Natural killer cell (primary cell): Measurements from ENCODE around the gene WRNIP1. TPM values are rescaled to one million over a fixed set of nuclear protein-coding genes. Genes with fewer than 3 reads are reported as not detected.

ENCODE experiments used
- ATAC-seq, 3 donors: fragments of 150-1000 bp in 2 of 3; fragments of 200-7000 bp in 1 of 3; cut with Tn5 transposase; 1 replicate in 1 of 3; 2 replicates in 2 of 3; pipeline ENCODE4 v1.10.0; 2021; ENCODE audit warnings: mild to moderate bottlenecking in 2 of 3, moderate library complexity in 2 of 3
- DNase-seq, 2 donors: peaks; one replicate each; pipeline versions ENCODE4 v3.0.0 to v3.0.0-alpha.2; 2013 to 2021; ENCODE audit warnings: mixed read lengths in 1 of 2
- H3K27ac ChIP-seq: one replicate; pipeline ENCODE4 v1.5.1; 2013; ENCODE audit warnings: mild to moderate bottlenecking, low read length
- H3K27me3 ChIP-seq: one replicate; pipeline ENCODE4 v1.6.1; 2013; ENCODE audit warnings: low read length; ENCODE audit not compliant: control insufficient read depth, insufficient read depth
- H3K36me3 ChIP-seq: one replicate; pipeline ENCODE4 v1.6.1; 2013; ENCODE audit warnings: low read length; ENCODE audit not compliant: control insufficient read depth, insufficient read depth
- H3K4me1 ChIP-seq: one replicate; pipeline ENCODE4 v1.6.1; 2013; ENCODE audit warnings: low read length; ENCODE audit not compliant: control insufficient read depth, insufficient read depth
- H3K4me3 ChIP-seq: one replicate; pipeline ENCODE4 v1.5.1; 2013; ENCODE audit warnings: low read length
- H3K9me3 ChIP-seq: one replicate; pipeline ENCODE4 v1.6.1; 2013; ENCODE audit warnings: low read length; ENCODE audit not compliant: control insufficient read depth, insufficient read depth
- H3K27ac Mint-ChIP-seq, 2 donors: one replicate each; pipeline ENCODE4 v1.8.0; 2022; ENCODE audit warnings: mild to moderate bottlenecking in 2 of 2, mixed read lengths in 2 of 2, moderate library complexity in 1 of 2
- H3K27me3 Mint-ChIP-seq, 2 donors: one replicate each; pipeline ENCODE4 v1.8.0; 2022; ENCODE audit warnings: low read depth in 2 of 2, mixed read lengths in 2 of 2
- H3K36me3 Mint-ChIP-seq: one replicate; pipeline ENCODE4 v1.8.0; 2022; ENCODE audit warnings: mixed read lengths
- H3K4me1 Mint-ChIP-seq, 2 donors: one replicate each; pipeline ENCODE4 v1.8.0; 2022; ENCODE audit warnings: mixed read lengths in 2 of 2
- H3K4me3 Mint-ChIP-seq: one replicate; pipeline ENCODE4 v1.8.0; 2022; ENCODE audit warnings: mild to moderate bottlenecking, moderate library complexity, mixed read lengths
- H3K9me3 Mint-ChIP-seq, 2 donors: one replicate each; pipeline ENCODE4 v1.8.0; 2022; ENCODE audit warnings: mixed read lengths in 2 of 2
- WGBS: methylation state at CpG from one replicate; pipeline ENCODE4 v1.1.7; 2013; ENCODE audit warnings: missing lambda C conversion rate; ENCODE audit not compliant: insufficient coverage; 5-methylcytosine and 5-hydroxymethylcytosine counted together
- intact Hi-C: fragments of 100-400 bp; cut with micrococcal nuclease; formaldehyde crosslinking; loops from one replicate; pipeline ENCODE4 v1.14.2; 2022
- total RNA-seq, 4 donors: library from RNA; stranded (reverse); fragments of 120-200 nt in 1 of 4; gene quantifications; one replicate each; pipeline versions ENCODE4 v1.2.3 to v1.2.4, GENCODE V29; 2013 to 2022
- TF ChIP-seq, protein P1 (sequence below): fragments of 200-600 bp; IDR thresholded peaks from one replicate; pipeline ENCODE4 v1.8.0; 2022; ENCODE audit warnings: antibody characterized with exemption

WRNIP1 gene
- total RNA-seq, 3 donors from 2014 or later (not counting 1 experiment from before 2014, with no cell fraction given): 27.9 to 34.8 (median 30.5) TPM

DNA sequence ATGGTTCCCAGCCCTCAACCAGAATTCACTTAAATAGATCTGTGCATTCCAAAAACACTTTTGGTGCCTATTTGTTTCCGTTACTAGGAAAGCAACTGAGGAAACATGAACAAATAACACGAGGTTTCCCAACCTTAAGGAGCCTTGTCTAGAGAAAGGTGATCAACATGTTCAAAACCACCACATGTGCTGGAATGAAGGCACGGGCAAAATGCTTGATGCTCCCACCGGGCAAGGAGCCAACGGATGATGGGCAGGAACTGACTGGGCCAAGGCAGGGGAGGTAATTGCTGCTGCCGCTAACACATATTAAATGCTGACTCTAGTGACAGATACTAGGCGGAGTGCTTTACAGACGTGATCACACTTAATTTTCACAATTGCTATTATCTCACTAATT is 17.0 kb upstream of the WRNIP1 start:
- no peak for DNase-seq
- TF ChIP-seq, protein P1, sequence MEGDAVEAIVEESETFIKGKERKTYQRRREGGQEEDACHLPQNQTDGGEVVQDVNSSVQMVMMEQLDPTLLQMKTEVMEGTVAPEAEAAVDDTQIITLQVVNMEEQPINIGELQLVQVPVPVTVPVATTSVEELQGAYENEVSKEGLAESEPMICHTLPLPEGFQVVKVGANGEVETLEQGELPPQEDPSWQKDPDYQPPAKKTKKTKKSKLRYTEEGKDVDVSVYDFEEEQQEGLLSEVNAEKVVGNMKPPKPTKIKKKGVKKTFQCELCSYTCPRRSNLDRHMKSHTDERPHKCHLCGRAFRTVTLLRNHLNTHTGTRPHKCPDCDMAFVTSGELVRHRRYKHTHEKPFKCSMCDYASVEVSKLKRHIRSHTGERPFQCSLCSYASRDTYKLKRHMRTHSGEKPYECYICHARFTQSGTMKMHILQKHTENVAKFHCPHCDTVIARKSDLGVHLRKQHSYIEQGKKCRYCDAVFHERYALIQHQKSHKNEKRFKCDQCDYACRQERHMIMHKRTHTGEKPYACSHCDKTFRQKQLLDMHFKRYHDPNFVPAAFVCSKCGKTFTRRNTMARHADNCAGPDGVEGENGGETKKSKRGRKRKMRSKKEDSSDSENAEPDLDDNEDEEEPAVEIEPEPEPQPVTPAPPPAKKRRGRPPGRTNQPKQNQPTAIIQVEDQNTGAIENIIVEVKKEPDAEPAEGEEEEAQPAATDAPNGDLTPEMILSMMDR: no peak
- Histone ChIP-seq H3K36me3 (no peaks in the 10 kb centered on the region), H3K27me3 (no peaks in the 10 kb centered on the region), H3K4me3 (no peak overlapping the region), H3K27ac (no peak overlapping the region), H3K4me1 (peaks cover 3% of the 10 kb centered on the region), H3K9me3 (no peaks in the 10 kb centered on the region)
- ATAC-seq: no peak
- 77% methylated on average over 8 of the region's 8 CpGs for WGBS
- Mint-ChIP-seq H3K4me1 (peaks cover 7 to 11% of the 10 kb centered on the region in 2 donors), H3K27me3 (peaks cover 10 to 29% of the 10 kb centered on the region in 2 donors), H3K9me3 (no peaks in the 10 kb centered on the region), H3K36me3 (no peaks in the 10 kb centered on the region), H3K4me3 (no peak overlapping the region), H3K27ac (no peak overlapping the region)
- intact Hi-C loops: no loop called here

DNA sequence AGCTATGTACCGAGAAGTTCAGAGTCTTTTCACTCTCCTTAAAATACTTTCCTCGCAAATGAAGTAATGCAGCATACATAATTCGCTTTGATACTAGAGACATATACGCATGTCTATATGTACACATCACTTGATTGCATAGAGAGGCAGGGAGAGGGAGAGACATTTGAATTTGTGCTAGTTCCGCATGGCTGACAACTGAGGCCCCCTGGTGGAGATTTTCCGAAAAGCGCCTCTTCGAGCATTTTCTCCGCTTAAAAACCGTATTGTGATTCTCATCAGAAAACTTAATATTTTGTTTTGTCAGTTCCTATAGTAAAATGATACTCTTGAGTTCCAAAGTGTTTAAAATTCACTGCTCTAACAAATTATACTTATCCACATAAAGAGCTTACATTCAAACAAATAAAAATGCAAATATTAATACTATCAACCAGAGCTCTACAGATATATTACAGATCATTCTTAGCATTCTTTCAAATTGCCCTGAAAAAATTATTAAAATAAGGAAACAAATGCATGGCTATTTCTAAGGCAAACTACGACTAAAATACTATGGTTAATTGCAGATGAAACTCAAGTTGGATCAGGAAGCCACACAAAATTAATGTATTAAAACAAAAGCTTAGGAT is 15.1 kb upstream of the WRNIP1 start:
- no peaks in the 10 kb centered on the region for H3K36me3 Mint-ChIP-seq
- H3K9me3 Mint-ChIP-seq: no peaks in the 10 kb centered on the region
- TF ChIP-seq, protein P1: peak; percentile 94
- H3K4me1 Mint-ChIP-seq: peaks cover 11 to 17% of the 10 kb centered on the region in 2 donors
- no peak overlapping the region for H3K4me3 ChIP-seq
- no peaks in the 10 kb centered on the region for H3K27me3 ChIP-seq
- H3K4me1 ChIP-seq: peaks cover 3% of the 10 kb centered on the region
- peak overlapping the region in 1 of 2 donors; percentile 24 for H3K27ac Mint-ChIP-seq
- ATAC-seq (peak; percentile 71 to 81 (median 76)), DNase-seq (peak; percentile 46 to 82)
- no peak overlapping the region for H3K27ac ChIP-seq
- intact Hi-C loops: loop anchor here (1.0 kb wide), 1 partner anchor 1154 kb away; no protein-coding TSS in a partner anchor
- no peaks in the 10 kb centered on the region for H3K36me3 ChIP-seq
- 14% methylated on average over 8 of the region's 11 CpGs for WGBS
- peaks cover 13 to 29% of the 10 kb centered on the region in 2 donors for H3K27me3 Mint-ChIP-seq
- no peaks in the 10 kb centered on the region for H3K9me3 ChIP-seq
- H3K4me3 Mint-ChIP-seq: no peak overlapping the region

DNA sequence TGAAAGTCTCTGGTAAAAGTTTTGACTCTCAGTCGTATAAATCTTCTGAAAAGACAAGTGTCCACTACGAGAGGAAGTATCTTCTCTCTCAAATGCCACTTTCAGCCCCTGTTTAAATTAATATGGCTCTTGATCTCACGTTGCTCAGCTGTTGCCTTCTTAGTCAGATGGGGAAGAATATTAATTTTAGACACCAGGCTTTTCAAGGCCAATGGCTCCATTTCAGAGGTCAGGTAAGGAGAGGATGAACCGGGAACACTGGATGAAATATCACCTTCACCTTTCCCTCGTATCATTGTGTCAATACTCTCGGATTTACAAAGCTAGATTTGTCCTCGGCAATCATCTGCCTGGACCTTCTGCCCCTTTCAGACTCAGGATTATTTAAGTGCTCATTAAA is 14.4 kb upstream of the WRNIP1 start, which contains the start of gene MYLK4:
Gene MYLK4, minus strand, starts transcription at position 91 of the 400 bp plus-strand sequence. CDS start 1,628 bp downstream, outside the sequence.
- no peak within 1 kb of the TSS for H3K4me3 ChIP-seq
- H3K9me3 ChIP-seq: no peaks in the 10 kb centered on the region
- H3K4me1 ChIP-seq: peaks cover 3% of the 10 kb centered on the region
- no peak for DNase-seq
- H3K36me3 ChIP-seq: no peaks in the 10 kb centered on the region
- H3K27me3 Mint-ChIP-seq: peaks cover 20 to 35% of the 10 kb centered on the region in 2 donors
- peaks cover 11 to 17% of the 10 kb centered on the region in 2 donors for H3K4me1 Mint-ChIP-seq
- no peaks in the 10 kb centered on the region for H3K27me3 ChIP-seq
- no peaks in the 10 kb centered on the region for H3K9me3 Mint-ChIP-seq
- H3K27ac Mint-ChIP-seq: peak within 1 kb of the TSS in 1 of 2 donors; percentile 24
- H3K4me3 Mint-ChIP-seq: no peak within 1 kb of the TSS
- no peak within 1 kb of the TSS for H3K27ac ChIP-seq
- TF ChIP-seq, protein P1: no peak
- no peaks in the 10 kb centered on the region for H3K36me3 Mint-ChIP-seq
- intact Hi-C loops: no loop called here
- WGBS: 85% methylated on average over 7 of the region's 7 CpGs
- no peak for ATAC-seq
